ENCODE measurements around the gene CD63. TPM values are rescaled to one million over a fixed set of nuclear protein-coding genes. Genes with fewer than 3 reads are reported as not detected.

Gene CD63
- total RNA-seq, 1 donor from 2014 or later, result 1,095 TPM

DNA sequence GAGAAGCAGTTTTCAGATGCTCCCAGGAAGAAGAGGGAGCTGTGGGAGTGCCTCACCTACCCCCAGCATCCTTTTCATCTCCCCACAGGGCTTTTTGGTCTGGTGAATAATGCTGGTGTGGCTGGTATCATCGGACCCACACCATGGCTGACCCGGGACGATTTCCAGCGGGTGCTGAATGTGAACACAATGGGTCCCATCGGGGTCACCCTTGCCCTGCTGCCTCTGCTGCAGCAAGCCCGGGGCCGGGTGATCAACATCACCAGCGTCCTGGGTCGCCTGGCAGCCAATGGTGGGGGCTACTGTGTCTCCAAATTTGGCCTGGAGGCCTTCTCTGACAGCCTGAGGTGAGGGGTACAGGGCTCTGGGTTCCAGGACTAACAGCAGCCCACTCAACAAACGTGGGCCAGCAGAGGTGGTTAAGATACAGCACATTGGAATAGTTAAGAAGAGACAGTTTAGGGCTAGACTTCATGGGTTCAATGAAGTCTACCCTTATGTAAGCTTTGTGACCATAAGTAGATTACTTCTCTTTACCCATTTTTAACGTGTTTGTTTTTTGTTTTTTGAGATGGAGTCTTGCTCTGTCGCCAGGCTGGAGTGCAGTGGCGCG lies 7.1 kb downstream of the CD63 start:
- no peak for DNase-seq (ENCODE audit: low read depth)
- TF ChIP-seq, protein P1, sequence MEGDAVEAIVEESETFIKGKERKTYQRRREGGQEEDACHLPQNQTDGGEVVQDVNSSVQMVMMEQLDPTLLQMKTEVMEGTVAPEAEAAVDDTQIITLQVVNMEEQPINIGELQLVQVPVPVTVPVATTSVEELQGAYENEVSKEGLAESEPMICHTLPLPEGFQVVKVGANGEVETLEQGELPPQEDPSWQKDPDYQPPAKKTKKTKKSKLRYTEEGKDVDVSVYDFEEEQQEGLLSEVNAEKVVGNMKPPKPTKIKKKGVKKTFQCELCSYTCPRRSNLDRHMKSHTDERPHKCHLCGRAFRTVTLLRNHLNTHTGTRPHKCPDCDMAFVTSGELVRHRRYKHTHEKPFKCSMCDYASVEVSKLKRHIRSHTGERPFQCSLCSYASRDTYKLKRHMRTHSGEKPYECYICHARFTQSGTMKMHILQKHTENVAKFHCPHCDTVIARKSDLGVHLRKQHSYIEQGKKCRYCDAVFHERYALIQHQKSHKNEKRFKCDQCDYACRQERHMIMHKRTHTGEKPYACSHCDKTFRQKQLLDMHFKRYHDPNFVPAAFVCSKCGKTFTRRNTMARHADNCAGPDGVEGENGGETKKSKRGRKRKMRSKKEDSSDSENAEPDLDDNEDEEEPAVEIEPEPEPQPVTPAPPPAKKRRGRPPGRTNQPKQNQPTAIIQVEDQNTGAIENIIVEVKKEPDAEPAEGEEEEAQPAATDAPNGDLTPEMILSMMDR (conservative IDR thresholded peaks at IDR 0.05; ENCODE audit: low read depth, low read length), result no peak
- peak overlapping the region; percentile 26 for H3K4me3 ChIP-seq (ENCODE audit: low read depth, low read length)

DNA sequence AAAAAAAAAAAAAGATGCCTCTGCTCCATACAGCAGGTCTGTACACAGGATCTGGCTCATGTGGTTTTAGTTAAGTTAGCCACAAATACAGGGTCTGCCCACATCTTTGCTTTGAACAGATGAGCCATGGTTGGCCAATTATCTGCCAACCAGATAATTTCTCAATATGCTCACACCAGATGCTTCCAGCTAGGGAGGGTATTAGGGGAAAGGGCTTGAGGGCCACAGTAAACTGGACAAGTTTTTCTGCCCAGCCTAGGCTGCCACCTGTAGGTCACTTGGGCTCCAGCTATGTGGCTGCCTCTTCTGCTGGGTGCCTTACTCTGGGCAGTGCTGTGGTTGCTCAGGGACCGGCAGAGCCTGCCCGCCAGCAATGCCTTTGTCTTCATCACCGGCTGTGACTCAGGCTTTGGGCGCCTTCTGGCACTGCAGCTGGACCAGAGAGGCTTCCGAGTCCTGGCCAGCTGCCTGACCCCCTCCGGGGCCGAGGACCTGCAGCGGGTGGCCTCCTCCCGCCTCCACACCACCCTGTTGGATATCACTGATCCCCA lies 7.8 kb downstream of the CD63 start:
- DNase-seq (ENCODE audit: low read depth), result no peak
- H3K4me3 ChIP-seq (ENCODE audit: low read depth, low read length), result peak overlapping the region; percentile 42
- TF ChIP-seq, protein P1 (conservative IDR thresholded peaks at IDR 0.05; ENCODE audit: low read depth, low read length), result peak; percentile 70

DNA sequence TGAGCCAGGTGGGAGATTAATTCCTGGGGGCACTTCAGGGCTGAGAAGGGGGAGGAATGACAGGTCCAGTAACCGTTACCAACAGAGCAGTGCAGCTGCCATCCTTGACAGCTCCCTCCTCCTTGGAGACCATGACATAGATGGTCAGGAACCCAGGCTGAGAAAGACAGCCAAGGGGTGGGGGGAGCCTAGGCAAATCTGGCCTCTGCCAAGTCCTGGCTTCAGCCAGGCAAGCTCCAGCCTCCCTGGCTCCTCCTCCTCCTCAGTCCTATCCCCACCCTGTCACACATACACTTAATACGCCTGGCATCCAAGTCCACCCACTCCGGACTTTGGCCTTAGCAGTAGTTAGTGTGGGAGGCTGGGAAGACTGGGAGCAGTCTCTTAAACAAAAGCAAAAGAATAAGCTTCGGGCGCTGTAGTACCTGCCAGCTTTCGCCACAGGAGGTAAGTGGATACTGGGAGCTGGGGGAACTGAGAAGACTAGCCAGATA lies 8.7 kb downstream of the CD63 start, which contains the start of gene RDH5:
RDH5 (plus strand) TSS at position 323 of the 494 bp plus-strand sequence. CDS start 792 bp downstream, outside the sequence.
- no peak for DNase-seq (ENCODE audit: low read depth)
- TF ChIP-seq, protein P1 (conservative IDR thresholded peaks at IDR 0.05; ENCODE audit: low read depth, low read length), result no peak
- H3K4me3 ChIP-seq (ENCODE audit: low read depth, low read length), result peak within 1 kb of the TSS; percentile 42

DNA sequence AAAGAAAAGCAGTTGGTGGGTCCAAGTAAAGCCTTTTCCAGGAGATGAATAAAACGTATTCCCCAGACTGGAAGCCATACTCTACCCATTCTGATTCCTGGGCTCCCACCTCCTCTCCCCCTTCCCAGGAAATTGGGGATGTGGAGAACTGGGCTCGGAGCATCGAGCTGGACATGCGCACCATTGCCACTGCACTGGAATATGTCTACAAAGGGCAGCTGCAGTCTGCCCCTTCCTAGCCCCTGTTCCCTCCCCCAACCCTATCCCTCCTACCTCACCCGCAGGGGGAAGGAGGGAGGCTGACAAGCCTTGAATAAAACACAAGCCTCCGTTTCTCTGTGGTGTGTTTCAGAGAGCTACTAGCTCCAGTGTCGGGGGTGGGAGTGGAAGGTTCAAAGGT lies 9.4 kb downstream of the CD63 start:
- no peak for DNase-seq (ENCODE audit: low read depth)
- no peak overlapping the region for H3K4me3 ChIP-seq (ENCODE audit: low read depth, low read length)
- TF ChIP-seq, protein P1 (conservative IDR thresholded peaks at IDR 0.05; ENCODE audit: low read depth, low read length), result no peak

DNA sequence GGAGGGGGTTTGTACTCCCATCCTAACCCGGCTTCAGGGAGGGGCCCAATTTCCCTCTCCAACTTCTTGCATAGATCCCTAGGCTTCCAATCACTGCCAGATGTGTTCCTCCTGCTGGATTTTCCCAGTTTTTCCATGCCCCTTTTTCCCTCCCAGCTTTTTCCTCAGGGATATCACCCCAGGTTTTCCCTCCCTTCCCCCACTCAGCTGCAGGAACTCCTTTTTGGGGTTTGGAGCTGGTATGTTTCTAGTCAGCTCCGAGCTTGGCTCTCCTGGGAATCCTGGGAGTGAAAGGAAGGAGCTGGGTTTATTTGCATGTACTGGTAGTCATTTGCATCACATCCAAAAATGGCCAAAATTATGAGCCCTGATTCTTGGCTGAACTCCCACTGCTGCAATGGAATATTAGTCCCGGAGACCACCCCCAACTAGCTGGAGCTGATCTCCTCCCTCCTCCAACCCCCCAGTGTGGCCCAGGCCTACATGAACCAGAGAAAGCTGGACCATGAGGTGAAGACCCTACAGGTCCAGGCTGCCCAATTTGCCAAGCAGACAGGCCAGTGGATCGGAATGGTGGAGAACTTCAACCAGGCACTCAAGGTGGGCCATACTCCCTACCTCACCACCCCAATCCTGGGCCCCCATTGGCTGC lies 10.1 kb downstream of the CD63 start:
- no peak overlapping the region for H3K4me3 ChIP-seq (ENCODE audit: low read depth, low read length)
- TF ChIP-seq, protein P1 (conservative IDR thresholded peaks at IDR 0.05; ENCODE audit: low read depth, low read length), result no peak
- DNase-seq (ENCODE audit: low read depth), result no peak

DNA sequence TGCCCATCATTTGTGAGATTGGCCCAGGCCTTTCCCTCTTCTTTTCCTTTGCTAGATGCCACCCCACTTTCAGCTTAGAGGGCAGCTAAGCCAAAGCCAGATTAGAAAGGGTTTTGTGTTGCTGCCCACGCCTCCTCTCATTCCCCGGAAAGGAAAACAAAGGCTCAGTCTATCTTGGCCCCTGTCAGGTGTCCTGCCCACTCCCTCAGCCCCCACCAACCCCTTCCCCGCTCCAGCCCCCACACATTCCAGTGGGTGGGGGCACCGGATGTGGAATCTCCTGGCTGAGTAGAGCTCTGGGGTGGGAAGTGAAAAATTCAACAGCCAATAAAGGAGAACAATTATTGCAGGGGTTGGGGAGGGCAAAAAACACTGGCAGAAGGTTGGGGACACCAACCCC lies 10.8 kb downstream of the CD63 start:
- TF ChIP-seq, protein P1 (conservative IDR thresholded peaks at IDR 0.05; ENCODE audit: low read depth, low read length), result no peak
- peak overlapping the region; percentile 76 for H3K4me3 ChIP-seq (ENCODE audit: low read depth, low read length)
- no peak for DNase-seq (ENCODE audit: low read depth)

All from epithelial cell of proximal tubule (primary cell).